Measurements from ENCODE around the gene NOTCH3.
A peak's percentile ranks its signal among the peaks of the same experiment; 100 is the strongest.

The NOTCH3 gene

GRCh38 chr19:15161028-15161984 lies 39.5 kb downstream of the NOTCH3 start:
- H3K4me3 ChIP-seq (ENCODE audit: low read depth, low read length): no peak overlapping the region
- DNase-seq (ENCODE audit: low read depth): no peak
- TF ChIP-seq, protein P1, sequence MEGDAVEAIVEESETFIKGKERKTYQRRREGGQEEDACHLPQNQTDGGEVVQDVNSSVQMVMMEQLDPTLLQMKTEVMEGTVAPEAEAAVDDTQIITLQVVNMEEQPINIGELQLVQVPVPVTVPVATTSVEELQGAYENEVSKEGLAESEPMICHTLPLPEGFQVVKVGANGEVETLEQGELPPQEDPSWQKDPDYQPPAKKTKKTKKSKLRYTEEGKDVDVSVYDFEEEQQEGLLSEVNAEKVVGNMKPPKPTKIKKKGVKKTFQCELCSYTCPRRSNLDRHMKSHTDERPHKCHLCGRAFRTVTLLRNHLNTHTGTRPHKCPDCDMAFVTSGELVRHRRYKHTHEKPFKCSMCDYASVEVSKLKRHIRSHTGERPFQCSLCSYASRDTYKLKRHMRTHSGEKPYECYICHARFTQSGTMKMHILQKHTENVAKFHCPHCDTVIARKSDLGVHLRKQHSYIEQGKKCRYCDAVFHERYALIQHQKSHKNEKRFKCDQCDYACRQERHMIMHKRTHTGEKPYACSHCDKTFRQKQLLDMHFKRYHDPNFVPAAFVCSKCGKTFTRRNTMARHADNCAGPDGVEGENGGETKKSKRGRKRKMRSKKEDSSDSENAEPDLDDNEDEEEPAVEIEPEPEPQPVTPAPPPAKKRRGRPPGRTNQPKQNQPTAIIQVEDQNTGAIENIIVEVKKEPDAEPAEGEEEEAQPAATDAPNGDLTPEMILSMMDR (IDR thresholded peaks at IDR 0.05; ENCODE audit: control insufficient read depth, extremely low read depth, insufficient read depth): peak; percentile 52

DNA sequence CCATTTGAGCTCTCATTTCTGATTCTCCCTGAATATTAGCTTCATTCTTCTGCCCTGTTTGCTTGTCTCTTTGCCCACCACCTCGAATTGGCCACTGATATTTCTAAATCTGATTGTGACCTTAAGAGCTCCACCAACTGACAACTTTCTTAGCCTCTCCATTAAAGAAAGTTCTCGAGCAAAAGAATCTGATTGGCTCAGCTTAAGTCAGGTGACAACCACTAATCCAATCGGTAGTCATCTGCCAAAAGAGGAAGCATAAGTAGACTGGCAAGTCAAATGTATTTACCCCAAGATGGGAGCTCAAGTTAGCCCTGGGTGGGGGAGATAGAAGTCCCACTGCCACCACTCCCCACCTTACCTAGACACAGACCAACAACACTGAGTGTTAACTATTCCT lies 41.5 kb downstream of the NOTCH3 start:
- H3K4me3 ChIP-seq (ENCODE audit: low read depth, low read length): no peak overlapping the region
- no peak for DNase-seq (ENCODE audit: low read depth)
- TF ChIP-seq, protein P1 (IDR thresholded peaks at IDR 0.05; ENCODE audit: control insufficient read depth, extremely low read depth, insufficient read depth): no peak

GRCh38 chr19:15156391-15156790 lies 44.4 kb downstream of the NOTCH3 start:
- no peak for DNase-seq (ENCODE audit: low read depth)
- no peak overlapping the region for H3K4me3 ChIP-seq (ENCODE audit: low read depth, low read length)
- TF ChIP-seq, protein P1 (IDR thresholded peaks at IDR 0.05; ENCODE audit: control insufficient read depth, extremely low read depth, insufficient read depth): no peak

- DNase-seq (ENCODE audit: low read depth): no peak
- TF ChIP-seq, protein P1 (IDR thresholded peaks at IDR 0.05; ENCODE audit: control insufficient read depth, extremely low read depth, insufficient read depth): no peak
- H3K4me3 ChIP-seq (ENCODE audit: low read depth, low read length): no peak overlapping the region
These were observed 45.5 kb downstream of the NOTCH3 start for GRCh38 chr19:15155296-15155695.

- no peak for DNase-seq (ENCODE audit: low read depth)
- H3K4me3 ChIP-seq (ENCODE audit: low read depth, low read length): no peak overlapping the region
- TF ChIP-seq, protein P1 (IDR thresholded peaks at IDR 0.05; ENCODE audit: control insufficient read depth, extremely low read depth, insufficient read depth): peak; percentile 64
These were observed 46.7 kb downstream of the NOTCH3 start for GRCh38 chr19:15154002-15154612.

- no peak for DNase-seq (ENCODE audit: low read depth)
- no peak overlapping the region for H3K4me3 ChIP-seq (ENCODE audit: low read depth, low read length)
- TF ChIP-seq, protein P1 (IDR thresholded peaks at IDR 0.05; ENCODE audit: control insufficient read depth, extremely low read depth, insufficient read depth): no peak
These were observed 51.1 kb downstream of the NOTCH3 start for GRCh38 chr19:15149737-15150136.
